ENCODE results near the gene LUZP2. TPM values are rescaled to one million over a fixed set of nuclear protein-coding genes. Genes with fewer than 3 reads are reported as not detected.

LUZP2 gene
- total and polyA plus RNA-seq, 10 donors, result 0.03 to 2.9 (median 0.40) TPM; not detected in 3

GRCh38 chr11:24781288-24781687 lies 284.4 kb downstream of the LUZP2 start:
- Histone ChIP-seq H3K4me3 (no peak overlapping the region), H3K27me3 (replicated peaks in 1 of 7) (no peaks in the 10 kb centered on the region), H3K4me1 (no peaks in the 10 kb centered on the region), H3K36me3 (no peaks in the 10 kb centered on the region), H3K27ac (no peak overlapping the region), H3K9me3 (no peaks in the 10 kb centered on the region)
- TF ChIP-seq CTCF (IDR thresholded peaks at IDR 0.05 in 8 of 11, conservative IDR thresholded peaks at IDR 0.05 in 3 of 11), result no peak
- TF ChIP-seq POLR2A (IDR thresholded peaks at IDR 0.05), result no peak
- TF ChIP-seq POLR2AphosphoS5 (IDR thresholded peaks at IDR 0.05), result no peak
- intact Hi-C loops (cut with DNase I; ENCODE audit: low total_unique reads), result no loop called here
- DNase-seq, result no peak

GRCh38 chr11:24793479-24793878 lies 296.6 kb downstream of the LUZP2 start:
- H3K9me3 ChIP-seq, result peaks cover 0 to under 1% (median 0%) of the 10 kb centered on the region in 8 donors
- H3K27me3 ChIP-seq (replicated peaks in 1 of 7), result no peaks in the 10 kb centered on the region
- H3K4me1 ChIP-seq, result no peaks in the 10 kb centered on the region
- no peaks in the 10 kb centered on the region for H3K36me3 ChIP-seq
- no peak overlapping the region for H3K27ac ChIP-seq
- 72 to 88% (median 76%) methylated on average over 2 of the region's 2 CpGs for WGBS, 5 donors
- TF ChIP-seq POLR2AphosphoS5 (IDR thresholded peaks at IDR 0.05) (no peak), CTCF (IDR thresholded peaks at IDR 0.05 in 8 of 11, conservative IDR thresholded peaks at IDR 0.05 in 3 of 11) (no peak), POLR2A (IDR thresholded peaks at IDR 0.05) (no peak)
- DNase-seq, result no peak
- H3K4me3 ChIP-seq, result no peak overlapping the region
- intact Hi-C loops (cut with DNase I; ENCODE audit: low total_unique reads), result no loop called here

GRCh38 chr11:24794064-24794463 lies 297.2 kb downstream of the LUZP2 start:
- 84 to 97% (median 92%) methylated on average over 1 of the region's 1 CpG for WGBS, 5 donors
- no peaks in the 10 kb centered on the region for H3K4me1 ChIP-seq
- H3K9me3 ChIP-seq, result peaks cover 0 to 3% (median 0%) of the 10 kb centered on the region in 8 donors
- no peak overlapping the region for H3K27ac ChIP-seq
- intact Hi-C loops (cut with DNase I; ENCODE audit: low total_unique reads), result no loop called here
- H3K36me3 ChIP-seq, result no peaks in the 10 kb centered on the region
- no peak overlapping the region for H3K4me3 ChIP-seq
- H3K27me3 ChIP-seq (replicated peaks in 1 of 7), result no peaks in the 10 kb centered on the region
- DNase-seq, result no peak
- TF ChIP-seq POLR2AphosphoS5 (IDR thresholded peaks at IDR 0.05), result no peak
- no peak for TF ChIP-seq CTCF (IDR thresholded peaks at IDR 0.05 in 8 of 11, conservative IDR thresholded peaks at IDR 0.05 in 3 of 11)
- no peak for TF ChIP-seq POLR2A (IDR thresholded peaks at IDR 0.05)

- TF ChIP-seq POLR2A (IDR thresholded peaks at IDR 0.05) (no peak), POLR2AphosphoS5 (IDR thresholded peaks at IDR 0.05) (no peak), CTCF (IDR thresholded peaks at IDR 0.05 in 8 of 11, conservative IDR thresholded peaks at IDR 0.05 in 3 of 11) (no peak)
- 68 to 83% (median 81%) methylated on average over 2 of the region's 2 CpGs for WGBS, 5 donors
- DNase-seq, result no peak
- peaks cover 0 to 12% (median 2%) of the 10 kb centered on the region in 8 donors for H3K9me3 ChIP-seq
- H3K36me3 ChIP-seq, result no peaks in the 10 kb centered on the region
- H3K27me3 ChIP-seq (replicated peaks in 1 of 7), result no peaks in the 10 kb centered on the region
- no peak overlapping the region for H3K4me3 ChIP-seq
- no peaks in the 10 kb centered on the region for H3K4me1 ChIP-seq
- intact Hi-C loops (cut with DNase I; ENCODE audit: low total_unique reads), result no loop called here
- H3K27ac ChIP-seq, result no peak overlapping the region
Measured at GRCh38 chr11:24805671-24806070, 308.8 kb downstream of the LUZP2 start.
